Esophagus muscularis mucosa (tissue), 4 donors: ENCODE data around the gene CHMP6. TPM values are rescaled to one million over a fixed set of nuclear protein-coding genes. Genes with fewer than 3 reads are reported as not detected.

Source experiments
- DNase-seq: peaks from one replicate; pipeline ENCODE4 v3.0.0-alpha.2; 2017; ENCODE audit errors: extremely low spot score
- H3K27ac ChIP-seq, 4 donors: fragments of 200-600 bp; sonication (generic); replicated peaks in 1 of 4; 1 replicate in 3 of 4; 2 replicates in 1 of 4; pipeline ENCODE4 v1.5.1; 2016 to 2019; ENCODE audit warnings: mild to moderate bottlenecking in 1 of 4
- H3K27me3 ChIP-seq, 4 donors: fragments of 200-600 bp; sonication (generic); one replicate each; pipeline versions ENCODE4 v1.5.1 to v1.6.0; 2016 to 2019
- H3K36me3 ChIP-seq, 4 donors: fragments of 200-600 bp; sonication (generic); one replicate each; pipeline ENCODE4 v1.5.1; 2016 to 2019
- H3K4me1 ChIP-seq, 4 donors: fragments of 200-600 bp; sonication (generic); one replicate each; pipeline ENCODE4 v1.5.1; 2016 to 2019
- H3K4me3 ChIP-seq, 4 donors: fragments of 200-600 bp; sonication (generic); 1 replicate in 2 of 4; 2 replicates in 2 of 4; pipeline ENCODE4 v1.5.1; 2016 to 2019; ENCODE audit warnings: mild to moderate bottlenecking in 4 of 4, moderate library complexity in 1 of 4
- H3K9me3 ChIP-seq, 4 donors: fragments of 200-600 bp; sonication (generic); 1 replicate in 3 of 4; 2 replicates in 1 of 4; pipeline ENCODE4 v1.5.1; 2016 to 2019
- CTCF ChIP-seq, 3 experiments: fragments of 200-600 bp in 2 of 3; fragments of 450-650 bp in 1 of 3; sonication (generic) in 2 of 3; IDR thresholded peaks; one replicate each; pipeline ENCODE4 v1.5.1; 2017 to 2019; ENCODE audit warnings: antibody characterized with exemption in 3 of 3, mild to moderate bottlenecking in 2 of 3, moderate library complexity in 1 of 3
- EP300 ChIP-seq: sonication (generic); formaldehyde crosslinking; IDR thresholded peaks from one replicate; pipeline ENCODE4 v1.6.1; 2017; ENCODE audit warnings: antibody characterized with exemption
- POLR2A ChIP-seq: fragments of 450-650 bp; IDR thresholded peaks from one replicate; pipeline ENCODE4 v1.6.1; 2017; ENCODE audit warnings: antibody characterized with exemption, moderate library complexity, mild to moderate bottlenecking, low read depth
- POLR2AphosphoS5 ChIP-seq, 2 donors: sonication (generic); formaldehyde crosslinking; IDR thresholded peaks; one replicate each; pipeline ENCODE4 v1.6.1; 2017; ENCODE audit warnings: antibody characterized with exemption in 2 of 2
- WGBS: methylation state at CpG from one replicate; pipeline ENCODE4 v1.1.5; 2018; 5-methylcytosine and 5-hydroxymethylcytosine counted together
- intact Hi-C: fragments of 100-400 bp; cut with DNase I; formaldehyde crosslinking; loops from one replicate; pipeline ENCODE4 v1.15.1; 2023
- total RNA-seq, 4 donors: library from RNA; depleted of rRNA; stranded (reverse); fragments of >200 nt; gene quantifications; one replicate each; pipeline versions ENCODE4 v1.1.0 to v1.2.1, GENCODE V29; 2016

CHMP6 gene
- total RNA-seq, 4 donors from 2014 or later: 17.6 to 29.2 (median 25.8) TPM

DNA sequence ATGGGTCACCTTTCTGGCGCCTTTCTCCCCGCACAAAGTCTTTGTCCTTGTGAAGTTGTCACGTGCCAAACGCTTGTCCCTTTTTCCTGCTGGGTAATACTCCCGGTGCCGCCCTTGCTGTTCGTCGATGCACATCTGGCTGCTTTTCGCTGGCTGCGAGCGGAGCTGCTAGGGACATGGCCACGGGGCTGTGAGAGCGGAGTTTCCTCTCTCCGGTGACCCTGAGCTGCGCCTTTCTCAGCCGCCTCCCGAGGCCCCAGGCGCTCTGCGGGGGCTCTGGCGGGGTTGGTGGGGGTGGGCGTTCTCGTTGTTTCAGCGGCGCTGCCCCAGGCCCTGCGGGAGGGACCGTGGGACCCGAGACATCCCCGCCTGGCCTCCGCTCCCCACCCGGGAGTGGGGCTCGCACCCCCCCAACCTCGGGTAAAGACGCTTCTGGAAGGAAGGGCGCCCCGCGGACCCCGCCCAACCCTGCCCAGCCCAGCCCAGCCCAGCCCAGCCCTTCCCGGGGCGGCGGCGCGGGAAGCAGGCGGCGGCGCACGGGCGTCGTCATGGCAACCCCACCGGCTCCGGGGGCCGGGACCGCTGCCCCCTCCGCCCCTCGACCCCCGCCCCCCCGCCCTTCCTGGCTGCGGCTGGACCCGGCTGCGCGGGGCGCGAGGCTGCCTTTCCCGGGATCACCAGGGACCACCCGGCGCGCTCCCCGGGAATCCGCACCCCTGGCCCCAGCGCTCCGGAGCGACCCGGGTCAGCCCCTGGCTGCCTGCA, 12.3 kb downstream of the CHMP6 start:
- no peaks in the 10 kb centered on the region for H3K9me3 ChIP-seq
- intact Hi-C loops: no loop called here
- no peak overlapping the region for H3K27ac ChIP-seq
- H3K4me3 ChIP-seq: peak overlapping the region; percentile 32 to 43 (median 40)
- DNase-seq: no peak
- 22% methylated on average over 9 of the region's 72 CpGs for WGBS
- H3K27me3 ChIP-seq: peaks cover 2 to 35% (median 19%) of the 10 kb centered on the region in 4 donors
- H3K36me3 ChIP-seq: peaks cover 12 to 17% (median 16%) of the 10 kb centered on the region in 4 donors
- TF ChIP-seq POLR2A (no peak), POLR2AphosphoS5 (IDR thresholded peaks at IDR 0.05) (no peak), CTCF (IDR thresholded peaks at IDR 0.05) (no peak), EP300 (no peak)
- peaks cover 18 to 42% (median 32%) of the 10 kb centered on the region in 4 donors for H3K4me1 ChIP-seq

DNA sequence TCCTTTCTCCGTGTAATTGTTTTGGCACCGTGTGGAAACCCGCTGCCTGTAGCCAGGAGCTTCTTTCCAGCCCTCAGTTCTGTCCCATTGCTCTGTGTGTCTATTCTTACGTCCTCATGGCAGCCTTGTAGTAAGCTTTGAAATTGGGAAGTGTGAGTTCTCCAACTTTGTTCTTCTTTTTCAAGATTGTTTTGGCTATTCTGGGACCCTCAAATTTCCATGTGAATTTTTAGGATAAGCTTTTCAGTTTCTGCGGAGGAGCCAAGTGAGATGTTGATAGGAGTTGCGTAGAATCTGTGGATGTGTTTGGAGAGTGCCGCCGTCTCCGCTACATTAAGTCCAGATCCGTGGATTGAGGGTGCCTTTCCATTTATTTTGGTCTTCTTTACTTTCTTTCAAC, 15.2 kb downstream of the CHMP6 start:
- TF ChIP-seq POLR2AphosphoS5 (IDR thresholded peaks at IDR 0.05): no peak
- no peak for TF ChIP-seq CTCF (IDR thresholded peaks at IDR 0.05)
- Histone ChIP-seq H3K4me1 (peaks cover 17 to 30% (median 27%) of the 10 kb centered on the region in 4 donors), H3K27me3 (peaks cover 2 to 35% (median 19%) of the 10 kb centered on the region in 4 donors), H3K9me3 (peaks cover 0 to 9% (median 2%) of the 10 kb centered on the region in 4 donors), H3K36me3 (no peaks in the 10 kb centered on the region), H3K4me3 (no peak overlapping the region), H3K27ac (no peak overlapping the region)
- intact Hi-C loops: no loop called here
- WGBS: 68% methylated on average over 10 of the region's 10 CpGs
- DNase-seq: no peak

DNA sequence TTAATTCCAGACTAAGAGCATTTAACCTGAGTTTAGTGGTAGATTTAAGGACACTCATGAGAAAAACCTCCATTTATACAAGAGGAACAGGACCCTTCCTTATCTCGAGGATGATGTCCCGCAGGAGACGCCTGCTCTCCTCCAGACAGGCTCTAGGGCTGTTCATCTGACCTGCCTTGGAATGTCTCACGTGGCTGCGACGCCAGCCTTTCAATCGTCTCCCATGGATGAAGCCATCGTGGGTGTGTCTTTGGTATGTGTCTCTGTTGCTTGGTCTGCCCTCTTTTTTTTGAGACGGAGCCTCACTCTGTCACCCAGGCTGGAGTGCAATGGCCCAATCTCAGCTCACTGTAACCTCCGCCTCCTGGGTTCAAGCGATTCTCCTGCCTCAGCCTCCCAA, 16.5 kb downstream of the CHMP6 start:
- Histone ChIP-seq H3K9me3 (peaks cover 0 to 9% (median 2%) of the 10 kb centered on the region in 4 donors), H3K27me3 (peaks cover 0 to 31% (median 16%) of the 10 kb centered on the region in 4 donors), H3K27ac (no peak overlapping the region), H3K4me1 (peaks cover 8 to 17% (median 16%) of the 10 kb centered on the region in 4 donors), H3K36me3 (no peaks in the 10 kb centered on the region), H3K4me3 (no peak overlapping the region)
- 76% methylated on average over 11 of the region's 11 CpGs for WGBS
- DNase-seq: no peak
- TF ChIP-seq EP300 (no peak), POLR2A (no peak), CTCF (IDR thresholded peaks at IDR 0.05) (no peak), POLR2AphosphoS5 (IDR thresholded peaks at IDR 0.05) (no peak)
- intact Hi-C loops: no loop called here

- H3K27me3 ChIP-seq: peaks cover 0 to 21% (median 6%) of the 10 kb centered on the region in 4 donors
- peaks cover 4 to 7% (median 6%) of the 10 kb centered on the region in 4 donors for H3K4me1 ChIP-seq
- H3K27ac ChIP-seq: no peak overlapping the region
- no peak for DNase-seq
- no peak for TF ChIP-seq CTCF (IDR thresholded peaks at IDR 0.05)
- TF ChIP-seq POLR2AphosphoS5 (IDR thresholded peaks at IDR 0.05): no peak
- no peak for TF ChIP-seq EP300
- no peak for TF ChIP-seq POLR2A
- WGBS: 89% methylated on average over 14 of the region's 14 CpGs
- peaks cover 0 to 9% (median 2%) of the 10 kb centered on the region in 4 donors for H3K9me3 ChIP-seq
- H3K4me3 ChIP-seq: no peak overlapping the region
- intact Hi-C loops: no loop called here
- H3K36me3 ChIP-seq: no peaks in the 10 kb centered on the region
Measured at GRCh38 chr17:81009136-81009535, 17.5 kb downstream of the CHMP6 start.
